Kidney (tissue), 14 donors: Measurements from ENCODE around the gene PIK3CG. TPM values are rescaled to one million over a fixed set of nuclear protein-coding genes. Genes with fewer than 3 reads are reported as not detected.

Experiments used
- DNase-seq, 5 donors: peaks; one replicate each; pipeline ENCODE4 v3.0.0-alpha.2; 2013 to 2020
- FAIRE-seq: peaks from 2 replicates; lab custom pipeline; 2012; peaks lifted over from hg19 to GRCh38; lab: Jason Lieb, UNC
- H3K27ac ChIP-seq, 2 donors: one replicate each; pipeline ENCODE4 v1.7.0; 2013; ENCODE audit warnings: low read depth in 2 of 2, low read length in 2 of 2, inconsistent platforms in 1 of 2
- H3K27me3 ChIP-seq: one replicate; pipeline ENCODE4 v1.7.1; 2013; ENCODE audit warnings: low read length, inconsistent platforms; ENCODE audit not compliant: control insufficient read depth, insufficient read depth
- H3K36me3 ChIP-seq, 3 donors: one replicate each; pipeline versions ENCODE4 v1.7.0 to v1.7.1; 2013; ENCODE audit warnings: low read length in 3 of 3, control low read depth in 1 of 3, inconsistent platforms in 1 of 3; ENCODE audit not compliant: insufficient read depth in 3 of 3, control insufficient read depth in 2 of 3
- H3K4me1 ChIP-seq, 3 donors: one replicate each; pipeline versions ENCODE4 v1.7.0 to v1.7.1; 2013; ENCODE audit warnings: low read length in 3 of 3, inconsistent platforms in 1 of 3, low read depth in 1 of 3; ENCODE audit not compliant: control insufficient read depth in 2 of 3, insufficient read depth in 2 of 3
- H3K4me3 ChIP-seq, 3 donors: one replicate each; pipeline versions ENCODE4 v1.7.0 to v1.8.1; 2013; ENCODE audit warnings: low read length in 3 of 3, control low read depth in 1 of 3, inconsistent platforms in 1 of 3
- H3K9ac ChIP-seq, 3 donors: one replicate each; pipeline versions ENCODE4 v1.7.0 to v1.7.1; 2013; ENCODE audit warnings: low read length in 3 of 3, control low read depth in 1 of 3, inconsistent platforms in 1 of 3
- H3K9me3 ChIP-seq, 3 donors: one replicate each; pipeline versions ENCODE4 v1.7.0 to v1.7.1; 2013; ENCODE audit warnings: low read length in 3 of 3, control low read depth in 1 of 3, inconsistent platforms in 1 of 3; ENCODE audit not compliant: control insufficient read depth in 2 of 3, insufficient read depth in 1 of 3
- intact Hi-C: fragments of 100-400 bp; cut with DNase I; formaldehyde crosslinking; loops from one replicate; pipeline ENCODE4 v1.11.1; 2022
- polyA plus RNA-seq: library from polyadenylated mRNA; stranded (reverse); fragments of 350-450 nt; fragmentation: Illumina TruSeq; extraction: RNeasy Lipid Tissue Mini Kit (QIAGEN cat#74804); gene quantifications from one replicate; pipeline ENCODE4 v1.2.3, GENCODE V29; 2014; ENCODE audit warnings: low read depth, low replicate concordance; ENCODE audit not compliant: insufficient read depth
- total RNA-seq: library from RNA; stranded (reverse); fragmentation: NEBNext Ultra II Directional; extraction: Animal tissue kit (Norgen Biotek cat#: 25700); gene quantifications from one replicate; pipeline ENCODE4 v1.2.1, GENCODE V29; 2021
- TF ChIP-seq, protein P1 (sequence below): IDR thresholded peaks from 3 replicates; pipeline ENCODE4 v1.5.1; 2012; ENCODE audit warnings: mild to moderate bottlenecking, moderate library complexity, borderline replicate concordance; ENCODE audit not compliant: insufficient read depth; ENCODE audit errors: extremely low read depth
- donor health status: control.
- donor health status: control.
- donor health status: control.
- donor health status: control.
- donor health status: control.
- donor health status: DM: yes; HTN: yes; CAD: no.
- donor health status: Normal renal cell carcinoma (clear cell type).

Gene PIK3CG
- total and polyA plus RNA-seq, 2 donors from 2014 or later, result 0.15 to 8.6 TPM

DNA sequence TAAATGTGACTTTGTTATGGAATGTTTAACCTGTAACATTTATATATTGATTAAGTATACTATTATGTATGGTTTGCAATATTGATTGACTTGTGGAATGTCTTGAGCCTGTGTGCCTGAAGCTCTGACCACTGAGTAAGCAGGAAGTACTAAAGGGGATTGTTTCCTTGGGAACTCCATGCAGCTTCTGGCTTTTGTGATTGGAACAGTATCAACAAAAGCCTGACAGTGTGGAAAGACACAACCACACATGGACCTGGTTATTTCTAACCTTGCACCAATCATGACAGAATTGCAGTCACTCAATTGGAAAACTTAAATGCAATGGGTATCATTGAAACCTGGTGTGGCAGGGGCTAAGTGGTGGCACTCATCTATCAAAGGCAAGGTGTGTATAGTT, 45.5 kb upstream of the PIK3CG start:
- Histone ChIP-seq H3K27ac (no peak overlapping the region), H3K27me3 (no peaks in the 10 kb centered on the region), H3K36me3 (no peaks in the 10 kb centered on the region), H3K9me3 (no peaks in the 10 kb centered on the region), H3K4me3 (no peak overlapping the region), H3K4me1 (no peaks in the 10 kb centered on the region), H3K9ac (no peak overlapping the region)
- intact Hi-C loops, result no loop called here
- TF ChIP-seq, protein P1, sequence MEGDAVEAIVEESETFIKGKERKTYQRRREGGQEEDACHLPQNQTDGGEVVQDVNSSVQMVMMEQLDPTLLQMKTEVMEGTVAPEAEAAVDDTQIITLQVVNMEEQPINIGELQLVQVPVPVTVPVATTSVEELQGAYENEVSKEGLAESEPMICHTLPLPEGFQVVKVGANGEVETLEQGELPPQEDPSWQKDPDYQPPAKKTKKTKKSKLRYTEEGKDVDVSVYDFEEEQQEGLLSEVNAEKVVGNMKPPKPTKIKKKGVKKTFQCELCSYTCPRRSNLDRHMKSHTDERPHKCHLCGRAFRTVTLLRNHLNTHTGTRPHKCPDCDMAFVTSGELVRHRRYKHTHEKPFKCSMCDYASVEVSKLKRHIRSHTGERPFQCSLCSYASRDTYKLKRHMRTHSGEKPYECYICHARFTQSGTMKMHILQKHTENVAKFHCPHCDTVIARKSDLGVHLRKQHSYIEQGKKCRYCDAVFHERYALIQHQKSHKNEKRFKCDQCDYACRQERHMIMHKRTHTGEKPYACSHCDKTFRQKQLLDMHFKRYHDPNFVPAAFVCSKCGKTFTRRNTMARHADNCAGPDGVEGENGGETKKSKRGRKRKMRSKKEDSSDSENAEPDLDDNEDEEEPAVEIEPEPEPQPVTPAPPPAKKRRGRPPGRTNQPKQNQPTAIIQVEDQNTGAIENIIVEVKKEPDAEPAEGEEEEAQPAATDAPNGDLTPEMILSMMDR, result no peak
- DNase-seq (no peak), FAIRE-seq (no peak)

GRCh38 chr7:106820321-106821217, 44.5 kb upstream of the PIK3CG start:
- TF ChIP-seq, protein P1, result no peak
- FAIRE-seq (no peak), DNase-seq (no peak)
- no peaks in the 10 kb centered on the region for H3K4me1 ChIP-seq
- no peaks in the 10 kb centered on the region for H3K27me3 ChIP-seq
- intact Hi-C loops, result no loop called here
- no peaks in the 10 kb centered on the region for H3K36me3 ChIP-seq
- H3K9me3 ChIP-seq, result no peaks in the 10 kb centered on the region
- no peak overlapping the region for H3K27ac ChIP-seq
- no peak overlapping the region for H3K9ac ChIP-seq
- H3K4me3 ChIP-seq, result no peak overlapping the region

GRCh38 chr7:106823631-106824030, 41.5 kb upstream of the PIK3CG start:
- no peak for DNase-seq
- FAIRE-seq, result no peak
- no peak overlapping the region for H3K27ac ChIP-seq
- intact Hi-C loops, result no loop called here
- no peaks in the 10 kb centered on the region for H3K27me3 ChIP-seq
- no peak overlapping the region for H3K9ac ChIP-seq
- TF ChIP-seq, protein P1, result no peak
- no peaks in the 10 kb centered on the region for H3K4me1 ChIP-seq
- no peaks in the 10 kb centered on the region for H3K36me3 ChIP-seq
- no peaks in the 10 kb centered on the region for H3K9me3 ChIP-seq
- no peak overlapping the region for H3K4me3 ChIP-seq

GRCh38 chr7:106824458-106824857, 40.6 kb upstream of the PIK3CG start:
- Histone ChIP-seq H3K4me1 (no peaks in the 10 kb centered on the region), H3K27me3 (no peaks in the 10 kb centered on the region), H3K27ac (no peak overlapping the region), H3K4me3 (no peak overlapping the region), H3K9me3 (no peaks in the 10 kb centered on the region), H3K36me3 (no peaks in the 10 kb centered on the region), H3K9ac (no peak overlapping the region)
- intact Hi-C loops, result no loop called here
- no peak for DNase-seq
- FAIRE-seq, result no peak
- TF ChIP-seq, protein P1, result no peak
